PC-9 (cell line): Measurements from ENCODE around the gene TUBA1C.
"Not testable (repeated sequence)": the region's sequence is repeated elsewhere in the genome, so short reads cannot be mapped to it uniquely, and the experiment has no call there.

Source experiments
- EZH2 ChIP-seq: fragments of 200-600 bp; sonication (generic); IDR thresholded peaks from 2 replicates; pipeline ENCODE4 v1.8.0; 2017; ENCODE audit warnings: antibody characterized with exemption, low read depth
- TF ChIP-seq, protein P1 (sequence below): fragments of 200-600 bp; sonication (generic); conservative IDR thresholded peaks from 2 replicates; pipeline ENCODE4 v1.6.1; 2017; ENCODE audit warnings: mixed run types, antibody characterized with exemption, mild to moderate bottlenecking, moderate library complexity

DNA sequence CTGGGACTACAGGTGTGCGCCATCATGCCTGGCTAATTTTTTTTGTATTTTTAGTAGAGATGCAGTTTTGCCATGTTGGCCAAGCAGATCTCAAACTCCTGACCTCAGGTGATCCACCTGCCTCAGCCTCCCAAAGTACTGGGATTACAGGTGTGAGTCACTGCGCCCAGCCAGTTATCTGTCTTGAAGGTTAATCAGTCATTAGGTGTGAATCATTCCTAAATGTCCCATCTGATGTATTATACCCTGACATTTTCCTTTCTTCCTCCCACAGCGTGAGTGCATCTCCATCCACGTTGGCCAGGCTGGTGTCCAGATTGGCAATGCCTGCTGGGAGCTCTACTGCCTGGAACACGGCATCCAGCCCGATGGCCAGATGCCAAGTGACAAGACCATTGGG, 4.3 kb downstream of the TUBA1C start:
- TF ChIP-seq, protein P1, sequence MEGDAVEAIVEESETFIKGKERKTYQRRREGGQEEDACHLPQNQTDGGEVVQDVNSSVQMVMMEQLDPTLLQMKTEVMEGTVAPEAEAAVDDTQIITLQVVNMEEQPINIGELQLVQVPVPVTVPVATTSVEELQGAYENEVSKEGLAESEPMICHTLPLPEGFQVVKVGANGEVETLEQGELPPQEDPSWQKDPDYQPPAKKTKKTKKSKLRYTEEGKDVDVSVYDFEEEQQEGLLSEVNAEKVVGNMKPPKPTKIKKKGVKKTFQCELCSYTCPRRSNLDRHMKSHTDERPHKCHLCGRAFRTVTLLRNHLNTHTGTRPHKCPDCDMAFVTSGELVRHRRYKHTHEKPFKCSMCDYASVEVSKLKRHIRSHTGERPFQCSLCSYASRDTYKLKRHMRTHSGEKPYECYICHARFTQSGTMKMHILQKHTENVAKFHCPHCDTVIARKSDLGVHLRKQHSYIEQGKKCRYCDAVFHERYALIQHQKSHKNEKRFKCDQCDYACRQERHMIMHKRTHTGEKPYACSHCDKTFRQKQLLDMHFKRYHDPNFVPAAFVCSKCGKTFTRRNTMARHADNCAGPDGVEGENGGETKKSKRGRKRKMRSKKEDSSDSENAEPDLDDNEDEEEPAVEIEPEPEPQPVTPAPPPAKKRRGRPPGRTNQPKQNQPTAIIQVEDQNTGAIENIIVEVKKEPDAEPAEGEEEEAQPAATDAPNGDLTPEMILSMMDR, result not testable (repeated sequence)
- TF ChIP-seq EZH2, result not testable (repeated sequence)
